WTC11 (cell line): ENCODE measurements around the gene MRPL27. TPM values are rescaled to one million over a fixed set of nuclear protein-coding genes. Genes with fewer than 3 reads are reported as not detected.
"Not testable (repeated sequence)": the region's sequence is repeated elsewhere in the genome, so short reads cannot be mapped to it uniquely, and the experiment has no call there.

Experiments
- ATAC-seq: fragments of 200-7000 bp; cut with Tn5 transposase; 2 replicates; pipeline ENCODE4 v1.10.0; 2021; ENCODE audit warnings: mild to moderate bottlenecking, moderate library complexity
- CTCF ChIA-PET: fragments of 300-600 bp; sonication (Branson Sonifier 250); formaldehyde crosslinking; loops from one replicate; lab custom pipeline; 2021; ENCODE audit warnings: antibody characterized with exemption; lab: Charles Lee
- POLR2A ChIA-PET: fragments of 350-600 bp; sonication (Branson Sonifier 250); formaldehyde crosslinking; loops from one replicate; lab custom pipeline; 2021; ENCODE audit warnings: antibody characterized with exemption; lab: Charles Lee
- DNase-seq: peaks from one replicate; pipeline ENCODE4 v3.0.0; 2021; ENCODE audit warnings: low spot score
- H3K27ac Mint-ChIP-seq: 2 replicates; pipeline ENCODE4 v1.8.0; 2021; ENCODE audit warnings: mixed read lengths
- H3K27me3 Mint-ChIP-seq: 2 replicates; pipeline ENCODE4 v1.8.0; 2021; ENCODE audit warnings: low read depth, mild to moderate bottlenecking, moderate library complexity, mixed read lengths
- H3K36me3 Mint-ChIP-seq: 2 replicates; pipeline ENCODE4 v1.8.0; 2021; ENCODE audit warnings: mixed read lengths
- H3K4me1 Mint-ChIP-seq: 2 replicates; pipeline ENCODE4 v1.8.0; 2022; ENCODE audit warnings: mixed read lengths
- H3K4me3 Mint-ChIP-seq: 2 replicates; pipeline ENCODE4 v1.8.0; 2021; ENCODE audit warnings: mild to moderate bottlenecking, moderate library complexity, mixed read lengths
- H3K9me3 Mint-ChIP-seq: 2 replicates; pipeline ENCODE4 v1.8.0; 2021; ENCODE audit warnings: mixed read lengths
- CREB1 ChIP-seq: sonication (generic); formaldehyde crosslinking; IDR thresholded peaks from 2 replicates; pipeline ENCODE4 v1.8.0; 2023; ENCODE audit warnings: mild to moderate bottlenecking, missing genetic modification reagents
- E2F5 ChIP-seq: sonication (generic); formaldehyde crosslinking; IDR thresholded peaks from 2 replicates; pipeline ENCODE4 v1.8.1; 2022; ENCODE audit warnings: mild to moderate bottlenecking, moderate library complexity, missing genetic modification reagents
- ERG ChIP-seq: fragments of 250-450 bp; sonication (Bioruptor Pico); IDR thresholded peaks from 2 replicates; pipeline ENCODE4 v1.8.0; 2021; ENCODE audit warnings: mild to moderate bottlenecking
- FOXK1 ChIP-seq: sonication (generic); formaldehyde crosslinking; IDR thresholded peaks from 2 replicates; pipeline ENCODE4 v1.8.0; 2022; ENCODE audit warnings: mild to moderate bottlenecking, moderate library complexity, missing genetic modification reagents
- HMGA2 ChIP-seq: fragments of 250-450 bp; sonication (Bioruptor Pico); IDR thresholded peaks from 2 replicates; pipeline ENCODE4 v1.4.0; 2021; ENCODE audit warnings: mild to moderate bottlenecking, moderate library complexity
- MXD4 ChIP-seq: fragments of 250-450 bp; sonication (Bioruptor Pico); IDR thresholded peaks from 2 replicates; pipeline ENCODE4 v1.8.0; 2021; ENCODE audit warnings: mild to moderate bottlenecking, moderate library complexity, borderline replicate concordance
- NFE2L1 ChIP-seq: sonication (generic); formaldehyde crosslinking; IDR thresholded peaks from 2 replicates; pipeline ENCODE4 v1.8.1; 2023; ENCODE audit warnings: missing genetic modification reagents
- NR3C1 ChIP-seq: sonication (generic); formaldehyde crosslinking; conservative IDR thresholded peaks from 2 replicates; pipeline ENCODE4 v1.8.1; 2023; ENCODE audit warnings: low read depth, mild to moderate bottlenecking, missing genetic modification reagents
- PREB ChIP-seq: sonication (generic); formaldehyde crosslinking; IDR thresholded peaks from 2 replicates; pipeline ENCODE4 v1.8.1; 2022; ENCODE audit warnings: mild to moderate bottlenecking, missing genetic modification reagents, moderate library complexity, borderline replicate concordance
- SMAD4 ChIP-seq: sonication (generic); formaldehyde crosslinking; IDR thresholded peaks from 2 replicates; pipeline ENCODE4 v1.8.0; 2022; ENCODE audit warnings: mild to moderate bottlenecking, missing genetic modification reagents
- ZNF138 ChIP-seq: sonication (generic); formaldehyde crosslinking; conservative IDR thresholded peaks from 2 replicates; pipeline ENCODE4 v1.8.1; 2022; ENCODE audit warnings: mild to moderate bottlenecking, moderate library complexity, missing genetic modification reagents
- ZNF219 ChIP-seq: sonication (generic); formaldehyde crosslinking; IDR thresholded peaks from 2 replicates; pipeline ENCODE4 v1.8.0; 2023; ENCODE audit warnings: missing genetic modification reagents, mild to moderate bottlenecking, borderline replicate concordance
- ZNF512 ChIP-seq: sonication (generic); formaldehyde crosslinking; IDR thresholded peaks from 2 replicates; pipeline ENCODE4 v1.8.1; 2022; ENCODE audit warnings: missing genetic modification reagents, borderline replicate concordance
- total RNA-seq: library from RNA; stranded (reverse); gene quantifications from 3 replicates; pipeline ENCODE4 v1.2.3, GENCODE V29; 2021

MRPL27 gene
- total RNA-seq, 1 experiment from 2014 or later, result 80.5 TPM

- TF ChIP-seq MXD4 (CRISPR knock-in tag), result no peak
- TF ChIP-seq CREB1 (CRISPR knock-in tag), result no peak
- no peak for TF ChIP-seq ZNF219 (CRISPR knock-in tag)
- TF ChIP-seq ERG (CRISPR knock-in tag), result no peak
- TF ChIP-seq ZNF512, result no peak
- TF ChIP-seq E2F5 (CRISPR knock-in tag), result no peak
- no peak for TF ChIP-seq NR3C1 (CRISPR knock-in tag)
Observed at GRCh38 chr17:50412188-50412732, 39.3 kb upstream of the MRPL27 start (continued).

GRCh38 chr17:50407921-50408320 lies 34.9 kb upstream of the MRPL27 start:
- Mint-ChIP-seq H3K27me3 (peaks cover 9% of the 10 kb centered on the region), H3K36me3 (no peaks in the 10 kb centered on the region), H3K4me3 (no peak overlapping the region)
- CTCF ChIA-PET, result interaction anchor here (4.4 kb wide), 1 partner anchor 11 kb away, joined by 37 read pairs; the partner anchor contains the start of gene LRRC59
- no peak for TF ChIP-seq ZNF138 (CRISPR knock-in tag)
- TF ChIP-seq SMAD4 (CRISPR knock-in tag), result no peak
- no peak for TF ChIP-seq CREB1 (CRISPR knock-in tag)
- no peak for TF ChIP-seq HMGA2 (CRISPR knock-in tag)
- TF ChIP-seq, all 79 proteins: peak for 0
- POLR2A ChIA-PET, result no interaction called here
- ATAC-seq, result no peak
- Mint-ChIP-seq H3K27ac (no peak overlapping the region), H3K9me3 (peaks cover 6% of the 10 kb centered on the region), H3K4me1 (peaks cover 10% of the 10 kb centered on the region)
- no peak for DNase-seq

GRCh38 chr17:50406578-50406977 lies 33.6 kb upstream of the MRPL27 start:
- no peak overlapping the region for H3K27ac Mint-ChIP-seq
- no peak for TF ChIP-seq NFE2L1 (CRISPR knock-in tag)
- TF ChIP-seq FOXK1 (CRISPR knock-in tag), result no peak
- no peak for TF ChIP-seq PREB (CRISPR knock-in tag)
- DNase-seq (no peak), ATAC-seq (no peak)
- H3K9me3 Mint-ChIP-seq, result no peaks in the 10 kb centered on the region
- no peaks in the 10 kb centered on the region for H3K36me3 Mint-ChIP-seq
- H3K4me3 Mint-ChIP-seq, result no peak overlapping the region
- peaks cover 15% of the 10 kb centered on the region for H3K4me1 Mint-ChIP-seq
- ChIA-PET CTCF (interaction anchor here (1.5 to 4.4 kb wide), 2 partner anchors 10 to 221 kb away, joined by 4 to 37 read pairs; partner anchors contain the start of gene LRRC59), POLR2A (no interaction called here)
- peaks cover under 1% of the 10 kb centered on the region; the same call in 1 of the 2 replicates for H3K27me3 Mint-ChIP-seq

GRCh38 chr17:50405351-50405750 lies 32.4 kb upstream of the MRPL27 start:
- H3K36me3 Mint-ChIP-seq, H3K27me3 Mint-ChIP-seq, POLR2A ChIA-PET, H3K27ac Mint-ChIP-seq, H3K4me3 Mint-ChIP-seq, DNase-seq, ATAC-seq, H3K9me3 Mint-ChIP-seq: not testable (repeated sequence)
- peaks cover 15% of the 10 kb centered on the region for H3K4me1 Mint-ChIP-seq
- CTCF ChIA-PET, result interaction anchor here (0.9 to 4.4 kb wide), 2 partner anchors 8 to 74 kb away, joined by 3 to 37 read pairs; partner anchors contain the start of gene LRRC59

- DNase-seq, POLR2A ChIA-PET, H3K27me3 Mint-ChIP-seq, ATAC-seq, H3K4me3 Mint-ChIP-seq, H3K27ac Mint-ChIP-seq: not testable (repeated sequence)
- CTCF ChIA-PET, result interaction anchor here (4.0 kb wide), 1 partner anchor 36 kb away, joined by 108 read pairs; no protein-coding TSS in a partner anchor
- Mint-ChIP-seq H3K4me1 (peaks cover 25% of the 10 kb centered on the region), H3K9me3 (peaks cover 20% of the 10 kb centered on the region), H3K36me3 (peaks cover 15% of the 10 kb centered on the region)
Observed at GRCh38 chr17:50399591-50399990, 26.6 kb upstream of the MRPL27 start.

GRCh38 chr17:50398672-50399071 lies 25.7 kb upstream of the MRPL27 start:
- POLR2A ChIA-PET, H3K27ac Mint-ChIP-seq, H3K27me3 Mint-ChIP-seq, ATAC-seq, DNase-seq, H3K4me3 Mint-ChIP-seq: not testable (repeated sequence)
- CTCF ChIA-PET, result interaction anchor here (1.7 to 4.0 kb wide), 11 partner anchors 16 to 287 kb away, joined by 4 to 108 read pairs (median 16); partner anchors contain the start of gene RSAD1
- H3K9me3 Mint-ChIP-seq, result peaks cover 20% of the 10 kb centered on the region
- H3K36me3 Mint-ChIP-seq, result peaks cover 24% of the 10 kb centered on the region
- peaks cover 20% of the 10 kb centered on the region for H3K4me1 Mint-ChIP-seq
